SU-DHL-6 (cell line): ENCODE measurements around the gene OPTN.

Experiments
- H2AFZ ChIP-seq: fragments of 200-600 bp; sonication (generic); 2 replicates; pipeline ENCODE4 v1.6.1; 2014; ENCODE audit warnings: low read depth, mild to moderate bottlenecking, moderate library complexity, mixed read lengths, antibody characterized with exemption, low read length; ENCODE audit not compliant: severe bottlenecking
- H3F3A ChIP-seq: fragments of 200-600 bp; shearing (Covaris generic); 2 replicates; pipeline ENCODE4 v1.6.0; 2016; ENCODE audit warnings: antibody characterized with exemption, mild to moderate bottlenecking; ENCODE audit not compliant: insufficient read depth
- H3K27ac ChIP-seq: fragments of 200-600 bp; sonication (generic); 2 replicates; pipeline ENCODE4 v1.5.1; 2016; ENCODE audit warnings: low read depth, mild to moderate bottlenecking, low read length, moderate library complexity, mixed read lengths
- H3K27me3 ChIP-seq: fragments of 200-600 bp; sonication (generic), shearing (Covaris generic); 2 replicates; pipeline ENCODE4 v1.6.0; 2014; ENCODE audit warnings: mild to moderate bottlenecking, low read length
- H3K36me3 ChIP-seq: fragments of 200-600 bp; sonication (generic); 2 replicates; pipeline ENCODE4 v1.6.1; 2014; ENCODE audit warnings: mild to moderate bottlenecking, low read length, mixed read lengths
- H3K4me2 ChIP-seq: fragments of 300-600, 200-600 bp; shearing (Covaris generic), sonication (generic); 2 replicates; pipeline ENCODE4 v1.6.0; 2014; ENCODE audit warnings: low read length, low read depth, mild to moderate bottlenecking; ENCODE audit not compliant: poor library complexity, severe bottlenecking
- H3K4me3 ChIP-seq: fragments of 200-600 bp; sonication (generic); 2 replicates; pipeline ENCODE4 v1.5.1; 2014; ENCODE audit warnings: antibody characterized with exemption, low read length, mild to moderate bottlenecking, mixed read lengths; ENCODE audit not compliant: insufficient read depth, poor library complexity, severe bottlenecking
- H3K79me2 ChIP-seq: fragments of 200-600 bp; sonication (generic); 2 replicates; pipeline ENCODE4 v1.6.1; 2014; ENCODE audit warnings: mild to moderate bottlenecking, low read length, moderate library complexity; ENCODE audit not compliant: insufficient read depth
- H3K9ac ChIP-seq: fragments of 200-600 bp; sonication (generic); 2 replicates; pipeline ENCODE4 v1.7.0; 2014; ENCODE audit warnings: mild to moderate bottlenecking, low read length
- H3K9me2 ChIP-seq: fragments of 200-600 bp; sonication (generic); replicated peaks from 2 replicates; pipeline ENCODE4 v1.6.1; 2014; ENCODE audit warnings: low read length; ENCODE audit not compliant: insufficient read depth
- H3K9me3 ChIP-seq: fragments of 200-600 bp; sonication (generic); 2 replicates; pipeline ENCODE4 v1.6.1; 2014; ENCODE audit warnings: low read length, mixed read lengths; ENCODE audit not compliant: insufficient read depth
- H4K20me1 ChIP-seq: fragments of 200-600 bp; sonication (generic); 2 replicates; pipeline ENCODE4 v1.6.1; 2014; ENCODE audit warnings: low read depth, mild to moderate bottlenecking, antibody characterized with exemption, low read length, moderate library complexity, mixed read lengths
- EZH2phosphoT487 ChIP-seq: fragments of 200-600 bp; sonication (generic), shearing (Covaris generic); conservative IDR thresholded peaks from 2 replicates; pipeline ENCODE4 v1.6.1; 2018; ENCODE audit warnings: mild to moderate bottlenecking, antibody characterized with exemption, low read length, moderate library complexity, mixed read lengths
- TF ChIP-seq, protein P1 (sequence below): fragments of 200-600 bp; sonication (generic); IDR thresholded peaks from one replicate; pipeline ENCODE4 v1.5.1; 2017; ENCODE audit warnings: antibody characterized with exemption, mild to moderate bottlenecking, low read length, moderate library complexity; ENCODE audit not compliant: insufficient read depth, poor library complexity, severe bottlenecking

The OPTN gene

DNA sequence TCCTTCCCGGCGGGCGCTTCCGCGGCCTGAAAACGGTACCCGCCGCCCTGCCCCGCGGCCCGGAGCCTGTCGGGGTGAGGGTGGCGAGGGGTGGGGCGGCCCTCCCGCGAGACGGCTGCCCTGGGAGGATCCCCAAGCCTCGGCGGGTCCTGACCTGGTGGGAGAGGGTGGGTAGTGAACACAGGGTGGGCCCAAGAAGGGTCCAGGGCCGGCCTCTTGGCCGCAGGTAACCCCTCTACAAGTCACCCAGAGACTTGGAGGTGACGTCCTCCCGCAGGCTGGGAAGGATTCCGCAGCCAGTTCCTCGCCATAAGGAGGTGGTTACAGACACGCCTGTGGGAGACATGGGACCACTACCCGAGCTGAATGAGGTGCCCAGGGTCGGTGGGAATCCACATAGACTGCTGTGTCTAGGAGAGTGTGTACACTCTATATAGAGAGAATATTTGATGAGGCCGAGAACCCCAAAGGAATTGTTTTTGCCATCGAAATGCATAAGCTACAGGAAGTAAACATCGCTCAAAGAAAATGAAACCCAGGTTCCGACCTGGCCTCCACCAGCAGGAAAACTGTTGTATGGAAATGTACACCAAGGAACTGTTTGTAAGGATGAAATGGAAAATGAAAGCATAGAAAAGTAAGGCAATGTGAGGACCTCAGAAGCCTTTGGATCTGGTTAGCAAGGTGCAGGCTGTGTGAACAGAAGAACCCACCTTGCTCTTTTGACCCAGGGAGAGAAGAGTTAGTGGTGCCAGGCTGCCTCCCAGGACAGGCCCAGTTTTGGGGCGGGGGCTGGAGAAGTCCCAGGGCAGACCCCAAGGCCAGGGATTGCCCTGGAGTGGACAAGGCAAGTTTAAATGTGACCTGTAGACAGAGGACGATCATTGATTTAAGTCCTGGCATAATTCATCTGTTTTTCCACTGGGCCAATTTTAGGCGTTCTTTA lies 659 bp downstream of the OPTN start:
- Histone ChIP-seq H3K9me2 (no peaks in the 10 kb centered on the region), H3K27ac (no peak overlapping the region), H3K9ac (peak overlapping the region; percentile 54), H3K79me2 (no peaks in the 10 kb centered on the region), H3K36me3 (no peaks in the 10 kb centered on the region), H3K9me3 (no peaks in the 10 kb centered on the region), H3K4me2 (peak overlapping the region; percentile 78), H3K27me3 (no peaks in the 10 kb centered on the region), H2AFZ (no peak overlapping the region), H4K20me1 (no peaks in the 10 kb centered on the region), H3K4me3 (peak overlapping the region; percentile 57), H3F3A (peaks cover 3% of the 10 kb centered on the region; the same call in 1 of the 2 replicates)
- TF ChIP-seq, protein P1, sequence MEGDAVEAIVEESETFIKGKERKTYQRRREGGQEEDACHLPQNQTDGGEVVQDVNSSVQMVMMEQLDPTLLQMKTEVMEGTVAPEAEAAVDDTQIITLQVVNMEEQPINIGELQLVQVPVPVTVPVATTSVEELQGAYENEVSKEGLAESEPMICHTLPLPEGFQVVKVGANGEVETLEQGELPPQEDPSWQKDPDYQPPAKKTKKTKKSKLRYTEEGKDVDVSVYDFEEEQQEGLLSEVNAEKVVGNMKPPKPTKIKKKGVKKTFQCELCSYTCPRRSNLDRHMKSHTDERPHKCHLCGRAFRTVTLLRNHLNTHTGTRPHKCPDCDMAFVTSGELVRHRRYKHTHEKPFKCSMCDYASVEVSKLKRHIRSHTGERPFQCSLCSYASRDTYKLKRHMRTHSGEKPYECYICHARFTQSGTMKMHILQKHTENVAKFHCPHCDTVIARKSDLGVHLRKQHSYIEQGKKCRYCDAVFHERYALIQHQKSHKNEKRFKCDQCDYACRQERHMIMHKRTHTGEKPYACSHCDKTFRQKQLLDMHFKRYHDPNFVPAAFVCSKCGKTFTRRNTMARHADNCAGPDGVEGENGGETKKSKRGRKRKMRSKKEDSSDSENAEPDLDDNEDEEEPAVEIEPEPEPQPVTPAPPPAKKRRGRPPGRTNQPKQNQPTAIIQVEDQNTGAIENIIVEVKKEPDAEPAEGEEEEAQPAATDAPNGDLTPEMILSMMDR: no peak
- no peak for TF ChIP-seq EZH2phosphoT487

- Histone ChIP-seq H3K9ac (no peak overlapping the region), H3K36me3 (no peaks in the 10 kb centered on the region), H3K4me2 (no peak overlapping the region), H3K9me2 (no peaks in the 10 kb centered on the region), H4K20me1 (no peaks in the 10 kb centered on the region), H2AFZ (no peak overlapping the region), H3K27ac (no peak overlapping the region), H3K9me3 (no peaks in the 10 kb centered on the region), H3K4me3 (no peak overlapping the region), H3K27me3 (no peaks in the 10 kb centered on the region), H3F3A (peaks cover 3% of the 10 kb centered on the region; the same call in 1 of the 2 replicates), H3K79me2 (no peaks in the 10 kb centered on the region)
- TF ChIP-seq EZH2phosphoT487: no peak
- TF ChIP-seq, protein P1: no peak
Observed at GRCh38 chr10:13102002-13102794, 2.2 kb downstream of the OPTN start.

DNA sequence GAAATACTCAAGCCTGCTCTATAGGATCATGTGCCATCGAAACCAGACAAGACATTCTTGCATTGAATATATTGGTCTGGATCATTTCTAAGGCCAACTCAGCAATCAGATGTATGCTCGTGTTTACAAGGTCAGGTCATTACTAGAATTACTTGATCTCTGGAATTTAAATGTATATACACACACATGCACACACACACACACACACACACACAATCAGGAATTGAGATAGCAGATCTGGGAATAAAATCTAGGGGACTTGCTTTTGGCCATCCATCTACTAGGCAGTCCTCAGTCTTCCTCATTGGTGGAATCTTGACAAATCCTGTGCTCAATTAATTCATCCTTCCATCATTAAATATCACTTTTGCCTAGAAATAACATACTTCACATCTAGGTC lies 3.6 kb downstream of the OPTN start:
- no peak overlapping the region for H3K4me3 ChIP-seq
- H4K20me1 ChIP-seq: no peaks in the 10 kb centered on the region
- no peaks in the 10 kb centered on the region for H3K27me3 ChIP-seq
- TF ChIP-seq, protein P1: no peak
- no peak for TF ChIP-seq EZH2phosphoT487
- H3K9ac ChIP-seq: no peak overlapping the region
- no peak overlapping the region for H3K4me2 ChIP-seq
- H3K36me3 ChIP-seq: no peaks in the 10 kb centered on the region
- no peaks in the 10 kb centered on the region for H3K79me2 ChIP-seq
- no peaks in the 10 kb centered on the region for H3K9me2 ChIP-seq
- peaks cover 3% of the 10 kb centered on the region; the same call in 1 of the 2 replicates for H3F3A ChIP-seq
- H3K9me3 ChIP-seq: no peaks in the 10 kb centered on the region
- no peak overlapping the region for H2AFZ ChIP-seq
- no peak overlapping the region for H3K27ac ChIP-seq
